ENCODE measurements around the gene RBCK1.

RBCK1 gene

DNA sequence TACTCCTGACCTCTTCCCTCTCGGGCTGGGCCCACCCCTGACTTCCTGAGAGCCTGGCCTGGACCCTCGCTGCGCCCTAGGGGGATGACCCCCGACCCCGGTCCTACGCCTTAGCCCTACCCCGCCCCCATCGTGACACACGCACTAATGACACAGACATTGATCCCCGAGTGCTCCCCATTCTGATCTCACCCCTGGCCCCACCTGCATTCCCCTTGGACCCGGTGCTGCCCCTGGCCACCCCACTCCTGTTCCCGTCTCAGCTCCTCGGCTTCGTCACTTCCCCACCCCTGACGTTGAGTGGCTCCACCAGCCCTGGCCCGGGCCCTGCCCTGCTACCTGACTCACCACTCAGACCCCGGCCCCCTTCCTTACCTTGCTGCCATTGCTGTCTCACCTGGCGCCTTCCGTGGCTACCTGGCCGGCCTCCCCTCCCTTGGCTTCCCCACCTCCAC lies 12.1 kb downstream of the RBCK1 start:
- no peak for DNase-seq

DNA sequence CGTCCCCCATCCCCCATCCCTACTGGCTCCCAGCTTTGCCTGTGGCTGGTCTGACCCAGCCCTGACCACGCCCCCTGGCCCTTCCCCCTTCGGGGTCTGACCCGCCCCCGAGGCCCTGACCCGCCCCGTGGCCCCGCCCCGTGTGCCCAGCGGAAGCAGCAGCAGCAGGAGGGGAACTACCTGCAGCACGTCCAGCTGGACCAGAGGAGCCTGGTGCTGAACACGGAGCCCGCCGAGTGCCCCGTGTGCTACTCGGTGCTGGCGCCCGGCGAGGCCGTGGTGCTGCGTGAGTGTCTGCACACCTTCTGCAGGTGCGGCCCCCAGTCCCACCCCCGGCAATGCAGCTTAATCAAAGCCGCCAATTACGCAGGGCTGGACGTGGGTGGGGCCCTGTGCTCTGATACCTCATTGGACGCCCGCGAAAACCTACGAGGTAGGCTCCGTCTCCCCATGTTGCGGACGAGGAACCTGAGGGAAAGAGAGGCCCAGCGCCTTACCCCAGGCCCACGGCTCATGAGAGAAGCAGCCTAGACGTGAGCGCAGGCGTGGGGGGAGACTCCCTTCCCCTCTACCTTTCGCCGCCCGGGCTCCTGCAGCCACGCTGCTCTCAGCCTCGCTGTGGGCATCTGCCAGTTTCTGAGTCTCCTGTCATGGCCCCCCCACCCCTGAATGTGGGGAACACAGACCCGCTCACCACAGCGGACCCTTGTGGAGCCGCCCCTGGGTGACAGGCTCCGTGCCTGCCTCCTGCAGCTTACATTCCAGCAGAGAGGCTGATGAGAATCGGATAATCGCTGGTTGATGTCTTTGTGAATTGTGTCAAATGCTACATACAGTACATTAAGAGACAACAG lies 12.8 kb downstream of the RBCK1 start:
- DNase-seq, result no peak

DNA sequence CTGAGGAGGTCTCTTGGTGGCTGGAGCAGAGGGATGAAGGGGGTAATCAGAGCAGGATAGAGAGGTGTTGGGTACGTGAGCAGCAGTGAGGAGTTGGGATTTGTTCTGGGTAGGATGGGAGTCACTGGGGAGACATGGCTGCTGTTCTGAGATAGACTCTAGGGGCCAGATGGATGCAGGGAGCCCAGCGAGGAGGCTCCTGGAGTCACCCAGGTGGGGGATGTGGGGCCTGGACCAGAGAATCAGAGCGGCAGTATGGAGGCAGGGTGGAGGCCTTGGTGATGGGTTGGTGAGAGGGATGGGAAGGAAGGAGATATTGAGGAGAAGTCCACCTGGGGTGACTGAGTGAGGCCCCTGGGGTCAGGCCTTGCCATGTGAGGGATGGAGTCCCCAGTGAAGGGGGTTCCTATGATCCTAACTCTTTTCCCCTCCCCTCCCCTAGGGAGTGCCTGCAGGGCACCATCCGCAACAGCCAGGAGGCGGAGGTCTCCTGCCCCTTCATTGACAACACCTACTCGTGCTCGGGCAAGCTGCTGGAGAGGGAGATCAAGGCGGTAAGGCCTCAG lies 13.7 kb downstream of the RBCK1 start:
- no peak for DNase-seq

DNA sequence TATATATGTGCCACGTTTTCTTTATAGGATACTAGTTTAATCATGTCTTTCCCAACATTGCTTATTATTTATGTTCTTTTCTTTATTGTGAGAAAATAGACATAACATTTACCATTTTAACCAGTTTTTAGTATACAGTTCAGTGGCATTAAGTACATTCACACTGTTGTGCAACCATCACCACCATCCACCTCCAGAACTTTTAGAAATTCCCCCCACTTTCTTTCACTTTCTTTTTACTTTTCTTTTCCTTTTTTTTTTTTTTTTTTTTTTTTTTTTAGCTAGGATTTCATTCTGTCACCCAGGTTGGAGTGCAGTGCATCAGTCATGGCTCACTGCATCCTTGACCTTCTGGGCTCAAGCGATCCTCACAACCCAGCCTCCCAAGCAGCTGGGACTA lies 18.5 kb downstream of the RBCK1 start:
- no peak for DNase-seq

DNA sequence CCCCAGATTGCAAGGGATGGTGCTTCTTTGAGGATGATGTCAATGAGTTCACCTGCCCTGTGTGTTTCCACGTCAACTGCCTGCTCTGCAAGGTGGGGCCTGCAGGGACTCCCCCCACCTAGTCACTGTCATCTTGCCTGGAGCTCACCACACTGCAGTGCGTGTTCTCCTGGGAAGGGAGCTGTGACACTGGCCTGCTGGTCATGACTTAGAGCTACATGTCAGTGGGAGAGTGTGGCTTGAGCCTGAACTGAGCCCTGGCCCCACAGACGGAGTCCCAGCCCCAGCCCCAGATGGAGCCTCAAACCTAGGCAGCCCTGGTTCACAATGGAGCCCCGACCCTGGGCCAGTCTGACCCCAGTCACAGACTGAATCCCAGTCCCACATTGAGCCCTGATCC lies 19.3 kb downstream of the RBCK1 start:
- DNase-seq, result no peak

DNA sequence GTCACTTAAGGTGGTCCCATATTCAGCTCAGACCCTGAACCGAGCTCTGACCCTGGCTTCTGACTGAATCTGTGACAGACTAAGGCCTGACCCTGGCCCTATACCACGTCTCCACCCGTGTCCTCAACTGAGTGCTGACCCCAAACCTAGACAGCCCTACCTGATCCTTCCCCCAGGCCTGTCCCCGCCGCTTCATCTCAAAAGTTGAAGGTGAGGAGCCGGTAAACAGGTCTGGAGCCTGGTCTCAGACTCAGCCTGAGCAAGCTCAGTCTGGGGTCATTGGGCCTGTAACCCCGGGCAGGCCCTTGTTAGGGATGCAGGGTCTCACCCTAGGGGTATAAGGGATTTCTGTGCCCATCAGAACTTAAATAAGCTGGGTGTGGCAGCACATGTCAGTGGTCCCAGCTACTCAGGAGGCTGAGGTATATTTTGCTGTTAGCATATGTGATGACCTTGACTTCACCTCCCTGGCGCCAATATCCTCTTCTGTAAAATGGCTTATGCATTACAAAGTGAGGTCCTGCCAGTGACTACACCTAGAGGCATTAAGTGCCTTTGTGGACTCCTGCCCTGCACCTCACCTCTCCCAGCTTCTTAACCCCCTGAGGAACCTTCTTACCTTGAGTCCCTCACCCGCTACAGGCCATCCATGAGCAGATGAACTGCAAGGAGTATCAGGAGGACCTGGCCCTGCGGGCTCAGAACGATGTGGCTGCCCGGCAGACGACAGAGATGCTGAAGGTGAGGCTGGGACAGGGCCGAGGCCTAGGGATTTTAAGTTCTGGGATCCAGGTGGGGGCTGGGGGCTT lies 20.0 kb downstream of the RBCK1 start:
- DNase-seq, result no peak

DNA sequence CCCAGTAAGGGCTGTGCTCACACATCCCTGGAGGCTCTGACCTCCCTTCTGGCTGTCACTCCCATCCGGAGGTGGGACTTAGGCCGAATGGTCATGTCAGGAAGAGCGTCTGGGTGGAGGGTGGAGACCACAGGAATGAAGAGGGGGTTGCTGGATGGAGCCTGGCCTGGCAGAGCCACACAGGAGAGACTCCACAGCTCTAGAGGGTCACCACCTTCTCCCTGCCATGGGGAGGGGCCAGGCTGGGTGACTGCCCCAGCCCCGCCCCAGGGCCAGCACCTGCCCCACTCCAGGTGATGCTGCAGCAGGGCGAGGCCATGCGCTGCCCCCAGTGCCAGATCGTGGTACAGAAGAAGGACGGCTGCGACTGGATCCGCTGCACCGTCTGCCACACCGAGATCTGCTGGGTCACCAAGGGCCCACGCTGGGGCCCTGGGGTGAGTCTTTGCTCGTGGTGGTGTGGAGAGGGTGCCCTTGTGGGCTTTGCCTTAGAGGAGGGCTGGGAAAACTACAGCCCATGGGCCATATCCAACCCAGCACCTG lies 20.6 kb downstream of the RBCK1 start:
- no peak for DNase-seq

DNA sequence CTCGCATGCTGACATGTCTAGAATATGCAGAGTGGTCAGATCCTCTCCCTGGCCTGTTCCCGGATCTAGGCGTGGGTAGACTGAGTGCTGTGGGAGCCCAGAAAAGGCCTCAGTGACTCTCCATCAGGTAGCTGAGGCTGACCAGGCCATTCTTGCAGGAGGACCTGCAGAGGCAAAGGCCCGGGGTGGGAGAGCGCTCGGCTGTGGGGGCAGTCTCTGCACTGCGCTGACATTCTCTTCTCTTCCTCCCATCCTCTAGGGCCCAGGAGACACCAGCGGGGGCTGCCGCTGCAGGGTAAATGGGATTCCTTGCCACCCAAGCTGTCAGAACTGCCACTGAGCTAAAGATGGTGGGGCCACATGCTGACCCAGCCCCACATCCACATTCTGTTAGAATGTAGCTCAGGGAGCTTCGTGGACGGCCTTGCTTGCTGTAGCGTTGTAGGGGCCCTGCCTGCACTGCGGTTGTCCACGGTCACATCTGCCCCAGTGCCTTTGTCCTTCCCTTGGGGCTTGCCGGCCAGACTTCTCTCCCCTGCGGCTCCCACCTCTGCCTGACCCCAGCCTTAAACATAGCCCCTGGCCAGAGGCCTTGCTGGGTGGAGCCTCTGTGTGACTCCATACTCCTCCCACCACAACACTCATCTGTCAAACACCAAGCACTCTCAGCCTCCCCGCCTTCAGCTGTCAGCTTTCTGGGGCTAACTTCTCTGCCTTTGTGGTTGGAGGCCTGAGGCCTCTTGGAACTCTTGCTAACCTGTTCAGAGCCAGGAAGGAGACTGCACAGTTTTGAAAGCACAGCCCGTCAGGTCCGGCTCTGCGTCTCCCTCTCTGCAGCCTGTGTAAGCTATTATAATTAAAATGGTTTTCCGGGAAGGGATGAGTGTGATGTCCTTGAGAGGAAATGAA lies 22.2 kb downstream of the RBCK1 start:
- DNase-seq, result no peak

DNA sequence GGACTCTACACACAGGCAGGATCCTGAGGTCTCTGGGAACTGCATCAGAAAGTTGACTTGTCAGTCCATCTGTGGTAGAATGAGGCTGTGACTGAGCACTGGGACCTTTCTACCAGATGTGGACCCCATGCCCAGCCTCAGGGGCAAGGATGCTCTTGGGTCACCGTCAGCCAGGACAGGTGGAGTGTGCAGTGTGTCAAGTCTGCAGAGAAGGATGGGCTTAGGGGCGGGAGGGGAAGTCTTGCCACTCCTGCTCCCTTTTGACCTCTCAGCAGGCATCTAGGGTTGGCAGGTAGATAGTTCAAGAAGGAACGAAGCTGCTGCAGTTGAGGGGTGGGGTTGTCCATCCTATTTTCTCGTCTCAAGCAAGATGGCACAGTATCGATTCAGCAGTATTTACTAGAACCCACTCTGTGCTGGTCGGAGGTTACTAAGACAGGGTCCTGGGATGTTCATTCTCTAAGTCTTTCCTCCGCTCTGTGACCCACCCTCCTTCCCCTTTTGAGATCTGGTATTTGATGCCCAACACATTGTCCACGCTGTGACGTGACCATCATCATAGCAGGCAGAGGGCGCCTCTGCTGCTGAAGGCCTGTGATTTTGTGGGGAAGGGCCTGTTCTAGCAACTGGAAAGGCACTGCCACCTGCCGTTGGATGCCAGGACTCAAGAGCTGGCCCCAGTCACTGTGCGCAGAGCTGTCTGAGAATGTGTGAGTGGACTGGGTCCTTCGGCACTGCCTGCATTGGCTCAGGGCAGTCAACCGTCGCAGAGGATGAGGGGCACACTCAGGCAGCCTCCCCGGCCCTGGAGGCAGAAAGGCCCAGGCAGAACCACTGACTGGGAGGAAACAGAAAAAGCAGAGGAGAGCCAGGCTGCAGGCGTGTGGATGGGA lies 23.2 kb downstream of the RBCK1 start:
- peak; percentile 78 for DNase-seq

DNA sequence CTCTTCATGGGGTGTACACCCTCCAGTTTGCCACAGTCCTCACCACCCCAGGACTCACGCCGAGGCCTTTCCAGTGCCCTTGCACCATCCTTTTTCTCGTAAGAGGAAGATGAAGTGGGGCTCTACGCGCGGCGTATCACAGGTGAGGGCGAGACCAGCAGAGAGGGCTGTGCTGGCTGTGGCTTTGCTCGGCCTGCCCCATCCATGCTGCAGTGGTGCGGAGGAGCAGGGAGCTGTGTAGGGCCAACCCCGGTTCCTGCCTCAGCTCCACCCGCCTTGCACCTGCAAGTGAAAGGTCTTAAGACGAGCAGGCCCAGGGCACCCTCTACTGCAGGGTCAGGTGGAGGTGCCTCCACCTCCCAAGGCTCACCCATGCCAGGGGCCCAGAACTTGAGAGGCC lies 24.1 kb downstream of the RBCK1 start:
- no peak for DNase-seq

DNA sequence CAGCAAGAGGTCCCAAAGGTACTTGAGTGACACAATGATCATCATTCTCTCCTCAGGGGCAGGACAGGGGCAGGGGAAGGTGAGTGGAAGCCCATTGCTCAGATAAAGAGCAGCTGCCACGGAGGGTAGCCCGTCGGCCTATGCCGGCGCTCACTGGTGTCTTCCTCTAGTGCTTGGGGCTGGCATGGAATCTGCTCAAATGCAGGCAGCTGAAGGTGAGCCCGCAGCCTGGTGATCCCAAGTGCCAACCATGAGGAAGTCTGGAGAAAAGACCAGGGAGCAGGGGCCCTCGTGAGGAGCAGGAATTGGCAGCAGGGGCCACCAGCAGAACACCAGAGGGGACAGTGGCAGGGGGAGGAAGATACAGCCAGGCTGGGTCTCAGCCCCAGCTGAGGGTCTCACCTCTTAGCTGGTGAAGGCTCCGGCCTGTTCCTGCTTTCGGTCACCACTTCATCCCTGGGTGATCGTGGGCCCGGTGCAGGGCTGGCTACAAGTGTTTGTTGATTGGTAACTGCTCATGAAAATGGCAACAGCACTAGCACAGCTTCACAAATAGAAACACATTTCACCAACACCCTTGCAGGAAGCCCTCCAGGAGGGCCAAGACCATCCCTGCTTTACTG lies 24.7 kb downstream of the RBCK1 start:
- DNase-seq, result no peak

DNA sequence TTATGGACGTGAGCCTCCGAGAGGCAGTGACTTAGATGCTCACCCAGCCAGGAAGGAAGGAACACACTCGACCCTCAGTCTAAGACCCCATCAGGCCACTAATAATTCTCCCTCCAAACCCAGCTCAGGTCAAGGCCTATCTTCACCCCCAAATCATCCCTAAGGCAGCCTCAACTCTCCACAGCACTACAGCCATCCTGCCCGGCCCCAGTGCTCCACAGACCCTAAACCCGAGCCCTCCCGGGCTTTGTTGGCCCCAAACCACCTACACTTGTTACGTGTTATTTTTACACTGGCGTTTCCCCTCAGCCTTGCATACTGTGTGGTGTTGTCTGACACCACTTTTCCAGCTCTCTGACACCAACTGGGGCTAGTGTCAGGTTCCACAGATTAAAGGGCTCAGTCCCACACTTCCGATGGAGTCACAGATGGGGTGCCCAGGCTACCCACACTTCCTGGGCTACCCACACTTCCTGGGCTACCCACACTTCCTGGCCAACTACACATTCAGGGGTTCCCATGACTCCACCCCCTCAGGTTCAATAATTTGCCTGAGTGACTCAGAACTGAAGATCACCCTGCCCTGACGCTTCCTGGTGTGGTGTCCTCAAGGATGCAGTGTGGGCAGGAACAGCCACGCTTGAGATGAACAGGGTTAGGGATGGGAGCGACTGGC lies 25.3 kb downstream of the RBCK1 start:
- DNase-seq, result no peak

DNA sequence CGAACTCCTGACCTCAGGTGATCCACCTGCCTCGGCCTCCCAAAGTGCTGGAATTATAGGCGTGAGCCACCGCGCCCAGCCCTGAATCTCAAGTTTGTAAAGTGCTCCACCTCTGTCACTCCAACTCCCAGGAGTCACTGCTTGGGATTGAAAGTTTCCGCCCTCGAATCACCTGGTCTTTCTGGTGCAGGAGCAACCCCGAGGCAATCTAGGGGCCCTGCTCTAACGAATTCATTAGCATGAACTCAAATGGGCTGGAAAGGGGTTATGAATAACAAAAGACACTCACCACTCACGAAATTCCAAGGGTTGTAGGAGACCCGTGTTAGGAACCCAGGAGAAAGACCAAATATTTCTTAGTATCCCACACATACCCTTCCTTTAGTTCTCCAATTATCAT lies 26.1 kb downstream of the RBCK1 start:
- DNase-seq, result no peak

DNA sequence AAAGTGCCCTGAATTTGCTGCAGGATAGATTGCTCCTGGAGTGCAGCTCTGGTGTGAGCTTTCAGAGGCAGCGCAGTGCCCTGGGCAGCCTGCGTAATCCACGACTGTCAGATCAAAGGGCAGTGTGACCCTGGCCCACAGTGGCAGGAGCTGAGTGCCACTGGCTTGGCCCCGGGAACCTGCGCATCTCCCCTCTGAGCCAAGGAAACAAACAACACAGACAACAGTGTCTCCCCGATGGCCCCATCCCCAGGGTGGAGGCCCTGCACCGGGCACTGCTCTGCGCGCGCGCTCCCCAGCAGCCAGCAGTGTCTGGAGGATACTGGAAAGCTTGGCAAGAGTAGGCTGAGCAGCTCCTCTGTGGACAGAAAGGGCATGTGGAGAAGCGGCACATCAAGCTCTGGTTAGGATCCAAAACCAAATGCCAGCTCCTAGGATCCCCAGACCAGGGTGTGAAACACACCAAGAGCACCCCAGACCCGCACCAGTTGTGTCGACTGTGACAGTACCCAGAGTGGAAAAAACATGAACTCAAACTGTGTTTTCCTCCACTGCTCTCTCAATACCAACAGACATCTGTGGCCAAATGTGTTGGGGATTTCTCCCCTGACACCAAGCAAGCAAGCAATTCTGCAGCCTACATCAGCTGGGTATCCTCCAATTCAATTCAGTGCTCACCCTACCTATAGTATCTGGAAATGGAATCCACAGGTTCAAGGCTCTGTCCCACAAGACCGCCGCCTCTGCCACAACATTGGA lies 26.7 kb downstream of the RBCK1 start:
- no peak for DNase-seq

DNA sequence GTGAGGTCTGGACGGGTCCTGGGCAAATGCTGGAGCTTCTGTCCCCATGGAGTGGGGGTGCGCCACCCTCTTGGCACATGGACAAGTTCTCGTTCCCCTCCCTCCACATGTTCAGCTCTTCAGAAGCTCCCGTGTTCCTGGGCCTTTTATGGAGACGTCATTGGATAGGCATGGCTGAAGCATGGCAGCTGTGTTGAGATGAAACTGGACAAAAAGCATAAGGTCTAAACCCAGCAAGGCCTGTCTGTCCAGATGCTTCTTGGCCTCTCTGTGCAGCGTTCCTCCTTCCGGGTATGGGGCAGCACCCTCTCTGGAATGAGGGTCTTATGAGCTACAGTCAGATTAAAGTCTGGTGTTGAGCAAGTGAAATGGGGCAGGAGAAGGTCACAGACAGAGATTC lies 27.5 kb downstream of the RBCK1 start:
- DNase-seq, result no peak

DNA sequence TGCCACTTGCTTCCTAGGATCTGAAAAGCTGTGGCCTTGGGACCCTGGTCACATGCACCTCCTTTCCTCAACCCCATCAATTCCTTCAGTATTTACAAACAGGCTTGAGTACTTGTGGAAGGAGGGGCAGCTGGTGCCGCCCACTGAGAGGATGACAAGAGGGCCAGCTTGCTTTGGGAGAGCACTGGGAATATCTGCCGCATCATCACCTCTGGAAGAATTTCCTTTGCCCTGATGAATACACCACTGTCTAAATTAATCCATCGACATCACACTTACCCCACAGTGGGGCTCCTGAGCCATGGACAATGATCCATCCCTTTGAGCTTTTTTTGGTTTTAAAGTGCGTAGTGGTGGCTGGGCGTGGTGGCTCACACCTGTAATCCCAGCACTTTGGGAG lies 28.4 kb downstream of the RBCK1 start:
- no peak for DNase-seq

DNA sequence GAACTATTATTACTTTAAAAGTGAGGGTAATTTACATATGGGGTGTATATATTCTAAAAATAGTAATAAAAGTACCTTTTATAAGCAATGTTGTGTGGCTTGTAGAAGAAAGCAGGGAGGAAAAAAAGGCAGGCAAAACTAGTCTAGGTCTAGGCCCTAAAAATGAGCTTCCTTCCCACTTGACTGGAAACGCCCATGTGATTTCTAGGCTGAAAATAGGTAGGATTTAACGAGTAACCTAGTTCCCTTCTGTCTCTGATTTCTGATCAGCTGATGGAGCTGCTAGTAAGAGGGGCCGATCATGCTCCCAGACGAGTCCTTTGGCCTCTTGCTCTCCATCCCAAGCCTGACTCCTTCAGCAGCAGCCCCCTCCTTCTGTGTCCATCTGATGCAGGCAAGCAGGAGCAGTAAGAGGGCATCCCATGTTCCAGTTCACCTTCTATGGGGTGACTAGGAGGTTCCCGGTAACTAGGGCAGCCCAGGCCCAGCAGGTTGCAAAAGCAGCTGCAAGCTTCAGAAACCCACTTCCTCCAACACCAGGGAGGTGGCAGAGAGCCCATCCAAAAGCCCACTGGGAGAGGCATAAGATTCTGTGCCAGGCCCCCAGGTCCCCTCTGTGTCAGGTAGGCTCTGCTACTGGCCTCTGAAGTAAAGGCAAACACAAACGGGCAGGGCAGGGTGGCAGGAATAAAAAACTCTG lies 29.8 kb downstream of the RBCK1 start:
- DNase-seq, result no peak

DNA sequence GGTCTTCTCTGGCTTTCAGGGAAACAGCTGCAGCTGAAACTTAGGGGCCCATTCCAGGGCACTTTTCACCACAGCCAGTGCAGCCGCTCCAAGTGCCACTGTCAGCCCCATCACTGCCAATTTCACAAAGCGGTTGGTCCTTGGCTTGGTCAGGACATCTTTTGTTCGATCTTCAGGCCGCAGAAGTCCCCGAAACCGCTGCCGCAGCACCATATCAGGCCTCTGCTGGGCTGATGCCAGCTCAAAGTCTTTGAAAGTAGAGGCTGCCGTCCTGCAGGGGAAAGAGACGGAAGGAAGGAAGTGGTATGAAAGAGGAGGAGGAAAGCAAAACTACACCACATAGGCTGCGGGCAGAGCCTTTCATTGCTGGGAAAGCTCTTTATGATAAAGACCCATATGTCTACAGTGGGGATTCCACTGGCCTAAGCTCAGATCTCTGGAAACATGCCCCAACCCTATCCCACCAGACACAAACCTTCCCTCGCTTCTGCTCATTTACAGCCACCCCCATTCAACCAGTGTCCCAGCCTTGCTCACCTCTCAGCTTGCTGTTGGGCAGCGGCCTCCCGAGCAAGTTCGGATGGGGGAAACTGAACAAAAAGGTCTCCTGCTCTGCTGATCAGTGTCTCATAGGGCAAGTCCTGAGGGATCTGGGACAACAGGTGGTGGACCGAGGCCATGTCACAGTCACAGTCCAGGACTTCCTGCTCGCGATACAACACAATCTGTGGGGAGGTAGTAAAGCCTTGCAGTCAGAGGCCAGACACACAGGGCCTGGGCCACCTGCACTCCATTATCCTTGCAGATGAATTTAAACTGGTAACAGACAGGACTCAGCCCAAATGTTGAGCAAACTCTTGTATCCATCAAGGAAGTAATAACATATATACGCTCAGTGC lies 30.7 kb downstream of the RBCK1 start:
- DNase-seq, result no peak

All from SHP77 treated with DMSO at 0.1 percent for 48 hours (cell line).